ACC112 (cell line): ENCODE data around the gene ABCA1.
"Not testable (repeated sequence)": the region's sequence is repeated elsewhere in the genome, so short reads cannot be mapped to it uniquely, and the experiment has no call there.

Source experiments
- H2AFZ ChIP-seq: fragments of 200-600 bp; sonication (generic); one replicate; pipeline ENCODE4 v1.6.0; 2017; ENCODE audit warnings: antibody characterized with exemption, low read length; ENCODE audit not compliant: unreplicated experiment
- H3K27ac ChIP-seq: fragments of 200-600 bp; sonication (generic); 2 replicates; pipeline ENCODE4 v1.5.1; 2014; ENCODE audit warnings: low read depth, mild to moderate bottlenecking, antibody characterized with exemption, low read length, moderate library complexity
- H3K27me3 ChIP-seq: fragments of 200-600 bp; sonication (generic); 2 replicates; pipeline ENCODE4 v1.6.1; 2014; ENCODE audit warnings: mild to moderate bottlenecking, antibody characterized with exemption, low read length, moderate library complexity, mixed read lengths; ENCODE audit not compliant: insufficient read depth
- H3K36me3 ChIP-seq: fragments of 200-600 bp; sonication (generic); 2 replicates; pipeline ENCODE4 v1.6.1; 2016; ENCODE audit warnings: mild to moderate bottlenecking, antibody characterized with exemption, low read length, moderate library complexity, mixed read lengths; ENCODE audit not compliant: insufficient read depth
- H3K4me1 ChIP-seq: fragments of 200-600 bp; sonication (generic); one replicate; pipeline ENCODE4 v1.6.1; 2016; ENCODE audit warnings: low read length, mixed read lengths; ENCODE audit not compliant: insufficient read depth, unreplicated experiment, control insufficient read depth
- H3K4me3 ChIP-seq: fragments of 200-600 bp; sonication (generic); 2 replicates; pipeline ENCODE4 v1.5.1; 2014; ENCODE audit warnings: mild to moderate bottlenecking, low read depth, low read length
- H3K79me2 ChIP-seq: fragments of 200-600 bp; sonication (generic); one replicate; pipeline ENCODE4 v1.6.0; 2016; ENCODE audit warnings: low read length; ENCODE audit not compliant: control insufficient read depth, unreplicated experiment, insufficient read depth

The ABCA1 gene

GRCh38 chr9:104905153-104905901 is 22.6 kb downstream of the ABCA1 start:
- H3K4me1 ChIP-seq = peaks cover 56% of the 10 kb centered on the region
- no peak overlapping the region for H2AFZ ChIP-seq
- H3K4me3 ChIP-seq = peak overlapping the region; percentile 63; the same call in 1 of the 2 replicates
- H3K27me3 ChIP-seq = no peaks in the 10 kb centered on the region
- H3K27ac ChIP-seq = peak overlapping the region; percentile 93
- H3K79me2 ChIP-seq = peaks cover 24% of the 10 kb centered on the region
- H3K36me3 ChIP-seq = no peaks in the 10 kb centered on the region

DNA sequence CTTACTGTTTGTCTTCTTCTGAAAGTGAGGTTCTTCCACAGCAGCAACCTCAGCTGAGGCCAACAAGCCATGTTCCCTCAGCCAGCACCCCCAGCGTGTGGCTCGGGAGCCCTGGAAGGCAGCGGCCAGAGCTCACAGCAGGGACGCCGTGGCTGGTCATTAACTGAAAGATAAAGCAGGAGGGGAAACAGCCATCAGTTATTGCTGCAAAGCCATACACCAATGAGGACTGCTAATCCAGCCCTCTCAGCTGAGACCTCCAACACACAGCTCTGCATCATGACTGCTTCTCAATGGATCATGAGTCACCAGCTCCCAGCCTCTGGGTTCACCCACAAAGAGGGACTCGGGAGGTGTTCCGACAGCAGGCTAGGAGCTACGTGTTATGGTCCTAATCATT is 24.3 kb downstream of the ABCA1 start:
- no peak overlapping the region for H2AFZ ChIP-seq
- H3K4me1 ChIP-seq = peaks cover 39% of the 10 kb centered on the region
- H3K36me3 ChIP-seq = no peaks in the 10 kb centered on the region
- H3K79me2 ChIP-seq = peaks cover 13% of the 10 kb centered on the region
- no peak overlapping the region for H3K27ac ChIP-seq
- no peak overlapping the region for H3K4me3 ChIP-seq
- no peaks in the 10 kb centered on the region for H3K27me3 ChIP-seq

DNA sequence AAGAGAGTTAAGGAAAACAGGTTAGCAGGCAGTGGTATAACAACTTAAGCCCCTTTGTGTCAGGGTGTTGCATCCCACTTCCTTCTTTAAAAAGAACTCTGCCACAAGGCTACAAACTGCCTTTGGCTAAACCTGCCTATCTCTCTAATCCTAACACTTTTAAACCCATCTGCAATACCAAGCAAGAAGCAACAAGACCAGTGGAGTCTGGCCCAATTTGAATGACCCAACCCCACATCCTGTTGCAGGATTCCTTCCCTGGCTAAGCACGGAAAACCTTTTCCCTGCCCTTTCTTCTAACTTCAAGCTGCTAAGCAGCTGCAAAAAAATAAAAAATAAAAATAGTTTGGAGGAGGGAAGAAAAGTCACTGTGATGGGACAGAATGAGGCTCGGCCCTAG is 27.1 kb downstream of the ABCA1 start:
- Histone ChIP-seq H2AFZ (no peak overlapping the region), H3K4me1 (peaks cover 21% of the 10 kb centered on the region), H3K27ac (no peak overlapping the region), H3K79me2 (peaks cover 2% of the 10 kb centered on the region), H3K27me3 (no peaks in the 10 kb centered on the region), H3K4me3 (no peak overlapping the region), H3K36me3 (no peaks in the 10 kb centered on the region)

- H3K4me1 ChIP-seq = peaks cover 21% of the 10 kb centered on the region
- no peaks in the 10 kb centered on the region for H3K36me3 ChIP-seq
- H3K27me3 ChIP-seq = no peaks in the 10 kb centered on the region
- H3K79me2 ChIP-seq = no peaks in the 10 kb centered on the region
- H2AFZ ChIP-seq = no peak overlapping the region
- H3K4me3 ChIP-seq = no peak overlapping the region
- H3K27ac ChIP-seq = no peak overlapping the region
Observed at GRCh38 chr9:104900324-104900723, 27.6 kb downstream of the ABCA1 start.

- H3K4me1 ChIP-seq = peaks cover 21% of the 10 kb centered on the region
- no peaks in the 10 kb centered on the region for H3K27me3 ChIP-seq
- H3K27ac ChIP-seq = no peak overlapping the region
- no peaks in the 10 kb centered on the region for H3K36me3 ChIP-seq
- peaks cover 4% of the 10 kb centered on the region for H3K79me2 ChIP-seq
- H2AFZ ChIP-seq = no peak overlapping the region
- no peak overlapping the region for H3K4me3 ChIP-seq
Observed at GRCh38 chr9:104899759-104900247, 28.2 kb downstream of the ABCA1 start.

DNA sequence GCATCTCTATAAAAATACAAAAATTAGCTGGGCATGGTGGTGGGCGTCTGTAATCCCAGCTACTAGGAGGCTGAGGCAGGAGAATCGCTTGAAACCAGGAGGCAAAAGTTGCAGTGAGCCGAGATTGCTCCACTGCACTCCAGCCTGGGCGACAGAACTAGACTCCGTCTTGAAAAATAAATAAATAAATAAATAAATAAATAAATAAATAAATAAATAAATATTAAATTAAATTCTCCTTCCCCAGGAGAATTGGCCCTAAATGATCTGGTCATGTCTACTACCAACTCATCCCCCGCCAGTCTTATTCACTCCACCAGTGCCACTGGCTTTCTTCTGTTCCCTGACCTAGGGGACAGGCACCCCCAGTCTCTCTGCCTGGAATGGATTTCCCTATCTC is 29.6 kb downstream of the ABCA1 start:
- peaks cover 16% of the 10 kb centered on the region for H3K4me1 ChIP-seq
- not testable (repeated sequence) for H3K79me2 ChIP-seq, H3K27ac ChIP-seq, H2AFZ ChIP-seq, H3K36me3 ChIP-seq, H3K4me3 ChIP-seq, H3K27me3 ChIP-seq

DNA sequence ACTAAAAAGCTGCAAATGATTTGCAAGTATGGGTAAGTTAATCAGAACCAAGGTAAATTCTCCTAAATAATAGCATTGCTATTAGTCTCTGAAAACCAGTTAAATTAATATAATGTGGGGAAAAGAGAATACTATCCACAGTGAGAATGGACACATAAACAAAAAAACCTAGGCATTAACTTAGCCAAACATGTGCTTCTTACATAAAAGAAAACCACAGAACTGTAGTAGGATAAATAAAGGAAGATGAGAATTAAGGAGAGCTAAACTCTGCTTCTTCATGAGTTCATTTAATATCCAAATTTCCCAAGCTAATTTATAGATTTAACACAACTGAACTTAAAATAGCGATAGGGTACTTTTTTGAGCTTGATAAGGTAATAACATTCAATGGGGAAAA is 31.8 kb downstream of the ABCA1 start:
- H3K27me3 ChIP-seq = no peaks in the 10 kb centered on the region
- peaks cover 4% of the 10 kb centered on the region for H3K79me2 ChIP-seq
- peak overlapping the region; percentile 32 for H2AFZ ChIP-seq
- H3K4me3 ChIP-seq = no peak overlapping the region
- H3K36me3 ChIP-seq = no peaks in the 10 kb centered on the region
- peak overlapping the region; percentile 7 for H3K27ac ChIP-seq
- H3K4me1 ChIP-seq = peaks cover 16% of the 10 kb centered on the region

- H3K4me1 ChIP-seq = peaks cover 16% of the 10 kb centered on the region
- H3K79me2 ChIP-seq = peaks cover 4% of the 10 kb centered on the region
- peak overlapping the region; percentile 32 for H2AFZ ChIP-seq
- H3K27ac ChIP-seq = peak overlapping the region; percentile 7
- H3K36me3 ChIP-seq = no peaks in the 10 kb centered on the region
- H3K27me3 ChIP-seq = no peaks in the 10 kb centered on the region
- H3K4me3 ChIP-seq = peak overlapping the region; percentile 19; the same call in 1 of the 2 replicates
Observed at GRCh38 chr9:104895572-104895971, 32.4 kb downstream of the ABCA1 start.

GRCh38 chr9:104892701-104893100 is 35.3 kb downstream of the ABCA1 start:
- peaks cover 4% of the 10 kb centered on the region for H3K79me2 ChIP-seq
- H3K4me3 ChIP-seq = no peak overlapping the region
- no peak overlapping the region for H3K27ac ChIP-seq
- peaks cover 16% of the 10 kb centered on the region for H3K4me1 ChIP-seq
- peaks cover 8% of the 10 kb centered on the region for H3K36me3 ChIP-seq
- H2AFZ ChIP-seq = no peak overlapping the region
- no peaks in the 10 kb centered on the region for H3K27me3 ChIP-seq

- Histone ChIP-seq H3K27ac (no peak overlapping the region), H3K4me1 (peaks cover 5% of the 10 kb centered on the region), H3K4me3 (no peak overlapping the region), H3K36me3 (peaks cover 8% of the 10 kb centered on the region), H3K79me2 (peaks cover 4% of the 10 kb centered on the region), H2AFZ (no peak overlapping the region), H3K27me3 (no peaks in the 10 kb centered on the region)
Observed at GRCh38 chr9:104890433-104890770, 37.6 kb downstream of the ABCA1 start.
